ENCODE data around the gene KCNQ1. TPM values are rescaled to one million over a fixed set of nuclear protein-coding genes. Genes with fewer than 3 reads are reported as not detected.

The KCNQ1 gene
- total RNA-seq, 1 experiment from 2014 or later: 2.5 TPM

GRCh38 chr11:2517386-2518064 lies 72.7 kb downstream of the KCNQ1 start (continued):
- TF ChIP-seq ZNF423 (CRISPR knock-in tag; IDR thresholded peaks at IDR 0.05): no peak
- TF ChIP-seq, protein P1, sequence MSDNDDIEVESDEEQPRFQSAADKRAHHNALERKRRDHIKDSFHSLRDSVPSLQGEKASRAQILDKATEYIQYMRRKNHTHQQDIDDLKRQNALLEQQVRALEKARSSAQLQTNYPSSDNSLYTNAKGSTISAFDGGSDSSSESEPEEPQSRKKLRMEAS (CRISPR knock-in tag; IDR thresholded peaks at IDR 0.05): no peak
- TF ChIP-seq, protein P2, sequence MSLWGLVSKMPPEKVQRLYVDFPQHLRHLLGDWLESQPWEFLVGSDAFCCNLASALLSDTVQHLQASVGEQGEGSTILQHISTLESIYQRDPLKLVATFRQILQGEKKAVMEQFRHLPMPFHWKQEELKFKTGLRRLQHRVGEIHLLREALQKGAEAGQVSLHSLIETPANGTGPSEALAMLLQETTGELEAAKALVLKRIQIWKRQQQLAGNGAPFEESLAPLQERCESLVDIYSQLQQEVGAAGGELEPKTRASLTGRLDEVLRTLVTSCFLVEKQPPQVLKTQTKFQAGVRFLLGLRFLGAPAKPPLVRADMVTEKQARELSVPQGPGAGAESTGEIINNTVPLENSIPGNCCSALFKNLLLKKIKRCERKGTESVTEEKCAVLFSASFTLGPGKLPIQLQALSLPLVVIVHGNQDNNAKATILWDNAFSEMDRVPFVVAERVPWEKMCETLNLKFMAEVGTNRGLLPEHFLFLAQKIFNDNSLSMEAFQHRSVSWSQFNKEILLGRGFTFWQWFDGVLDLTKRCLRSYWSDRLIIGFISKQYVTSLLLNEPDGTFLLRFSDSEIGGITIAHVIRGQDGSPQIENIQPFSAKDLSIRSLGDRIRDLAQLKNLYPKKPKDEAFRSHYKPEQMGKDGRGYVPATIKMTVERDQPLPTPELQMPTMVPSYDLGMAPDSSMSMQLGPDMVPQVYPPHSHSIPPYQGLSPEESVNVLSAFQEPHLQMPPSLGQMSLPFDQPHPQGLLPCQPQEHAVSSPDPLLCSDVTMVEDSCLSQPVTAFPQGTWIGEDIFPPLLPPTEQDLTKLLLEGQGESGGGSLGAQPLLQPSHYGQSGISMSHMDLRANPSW (CRISPR knock-in tag; conservative IDR thresholded peaks at IDR 0.05; ENCODE audit: low read depth): no peak
- TF ChIP-seq, protein P3, sequence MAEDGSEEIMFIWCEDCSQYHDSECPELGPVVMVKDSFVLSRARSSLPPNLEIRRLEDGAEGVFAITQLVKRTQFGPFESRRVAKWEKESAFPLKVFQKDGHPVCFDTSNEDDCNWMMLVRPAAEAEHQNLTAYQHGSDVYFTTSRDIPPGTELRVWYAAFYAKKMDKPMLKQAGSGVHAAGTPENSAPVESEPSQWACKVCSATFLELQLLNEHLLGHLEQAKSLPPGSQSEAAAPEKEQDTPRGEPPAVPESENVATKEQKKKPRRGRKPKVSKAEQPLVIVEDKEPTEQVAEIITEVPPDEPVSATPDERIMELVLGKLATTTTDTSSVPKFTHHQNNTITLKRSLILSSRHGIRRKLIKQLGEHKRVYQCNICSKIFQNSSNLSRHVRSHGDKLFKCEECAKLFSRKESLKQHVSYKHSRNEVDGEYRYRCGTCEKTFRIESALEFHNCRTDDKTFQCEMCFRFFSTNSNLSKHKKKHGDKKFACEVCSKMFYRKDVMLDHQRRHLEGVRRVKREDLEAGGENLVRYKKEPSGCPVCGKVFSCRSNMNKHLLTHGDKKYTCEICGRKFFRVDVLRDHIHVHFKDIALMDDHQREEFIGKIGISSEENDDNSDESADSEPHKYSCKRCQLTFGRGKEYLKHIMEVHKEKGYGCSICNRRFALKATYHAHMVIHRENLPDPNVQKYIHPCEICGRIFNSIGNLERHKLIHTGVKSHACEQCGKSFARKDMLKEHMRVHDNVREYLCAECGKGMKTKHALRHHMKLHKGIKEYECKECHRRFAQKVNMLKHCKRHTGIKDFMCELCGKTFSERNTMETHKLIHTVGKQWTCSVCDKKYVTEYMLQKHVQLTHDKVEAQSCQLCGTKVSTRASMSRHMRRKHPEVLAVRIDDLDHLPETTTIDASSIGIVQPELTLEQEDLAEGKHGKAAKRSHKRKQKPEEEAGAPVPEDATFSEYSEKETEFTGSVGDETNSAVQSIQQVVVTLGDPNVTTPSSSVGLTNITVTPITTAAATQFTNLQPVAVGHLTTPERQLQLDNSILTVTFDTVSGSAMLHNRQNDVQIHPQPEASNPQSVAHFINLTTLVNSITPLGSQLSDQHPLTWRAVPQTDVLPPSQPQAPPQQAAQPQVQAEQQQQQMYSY (CRISPR knock-in tag; IDR thresholded peaks at IDR 0.05): no peak
- TF ChIP-seq RELA (CRISPR knock-in tag; IDR thresholded peaks at IDR 0.05; ENCODE audit: borderline replicate concordance): no peak

DNA sequence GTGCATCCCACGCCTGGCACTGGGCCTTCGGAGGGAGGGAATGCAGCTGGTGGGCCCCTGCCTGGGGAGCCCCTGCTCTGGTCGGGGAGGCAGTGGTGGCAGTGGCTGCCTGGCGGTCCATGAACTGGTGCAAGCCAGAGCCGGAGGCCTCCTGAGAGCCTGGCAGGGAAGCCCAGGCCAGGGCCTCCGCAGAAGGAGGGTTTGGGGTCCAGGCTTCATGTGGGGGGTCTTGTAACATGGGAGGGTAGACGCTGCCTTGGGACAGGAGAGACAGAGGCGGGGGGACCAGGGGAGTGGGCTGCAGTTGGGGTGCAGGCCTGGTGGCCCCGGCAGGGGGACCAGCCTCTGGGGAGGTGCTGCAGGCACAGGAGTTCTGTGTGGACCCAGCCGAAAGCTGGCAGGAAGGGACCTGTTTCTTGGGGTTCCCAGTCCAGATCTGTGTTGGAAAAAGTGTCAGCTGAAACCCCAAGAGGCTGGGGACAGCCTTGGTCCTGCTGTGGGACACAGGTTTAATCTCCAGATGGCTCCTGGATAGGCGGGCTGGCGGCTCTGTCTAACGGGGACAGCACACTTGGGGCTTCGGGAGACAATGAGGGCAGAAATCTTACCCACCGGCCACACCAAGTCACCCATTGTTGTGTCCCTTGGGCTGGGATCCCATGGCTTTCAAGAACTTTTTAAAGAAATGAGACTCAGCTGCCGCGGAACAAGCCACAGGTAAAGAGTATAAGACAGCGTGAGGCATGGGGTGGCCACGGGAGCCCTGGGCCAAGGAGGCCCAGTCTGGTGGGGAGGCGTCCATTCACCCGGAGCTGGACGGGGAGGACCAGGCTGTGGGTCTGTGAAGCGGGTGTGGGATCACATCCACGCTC lies 73.5 kb downstream of the KCNQ1 start:
- ChIA-PET POLR2A (no interaction called here), CTCF (no interaction called here)
- ATAC-seq (no peak), DNase-seq (ENCODE audit: low spot score) (peak; percentile 5)
- H3K36me3 Mint-ChIP-seq: no peaks in the 10 kb centered on the region
- no peak overlapping the region for H3K4me3 Mint-ChIP-seq
- H3K9me3 Mint-ChIP-seq: no peaks in the 10 kb centered on the region
- H3K4me1 Mint-ChIP-seq: no peaks in the 10 kb centered on the region
- no peak overlapping the region for H3K27ac Mint-ChIP-seq
- H3K27me3 Mint-ChIP-seq (ENCODE audit: low read depth): peaks cover 22% of the 10 kb centered on the region
- TF ChIP-seq, protein P4, sequence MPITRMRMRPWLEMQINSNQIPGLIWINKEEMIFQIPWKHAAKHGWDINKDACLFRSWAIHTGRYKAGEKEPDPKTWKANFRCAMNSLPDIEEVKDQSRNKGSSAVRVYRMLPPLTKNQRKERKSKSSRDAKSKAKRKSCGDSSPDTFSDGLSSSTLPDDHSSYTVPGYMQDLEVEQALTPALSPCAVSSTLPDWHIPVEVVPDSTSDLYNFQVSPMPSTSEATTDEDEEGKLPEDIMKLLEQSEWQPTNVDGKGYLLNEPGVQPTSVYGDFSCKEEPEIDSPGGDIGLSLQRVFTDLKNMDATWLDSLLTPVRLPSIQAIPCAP (CRISPR knock-in tag; IDR thresholded peaks at IDR 0.05): no peak
- TF ChIP-seq TEAD1 (CRISPR knock-in tag; IDR thresholded peaks at IDR 0.05): no peak
- TF ChIP-seq TEAD4 (CRISPR knock-in tag; IDR thresholded peaks at IDR 0.05): no peak
- TF ChIP-seq FOXP4 (CRISPR knock-in tag; IDR thresholded peaks at IDR 0.05): no peak
- TF ChIP-seq ZNF532 (CRISPR knock-in tag; IDR thresholded peaks at IDR 0.05; ENCODE audit: borderline replicate concordance): no peak
- TF ChIP-seq ZNF281 (CRISPR knock-in tag; IDR thresholded peaks at IDR 0.05): no peak
- TF ChIP-seq HMGXB4 (CRISPR knock-in tag; IDR thresholded peaks at IDR 0.05): no peak

Data from WTC11 (cell line).